Activated CD4-positive, alpha-beta T cell treated with anti-CD3 and anti-CD28 coated beads for 36 hours (primary cell): ENCODE measurements around the gene RXFP3. TPM values are rescaled to one million over a fixed set of nuclear protein-coding genes. Genes with fewer than 3 reads are reported as not detected.
A peak's percentile ranks its signal among the peaks of the same experiment; 100 is the strongest.
"Not testable (repeated sequence)": the region's sequence is repeated elsewhere in the genome, so short reads cannot be mapped to it uniquely, and the experiment has no call there.

ENCODE experiments used
- ATAC-seq: fragments of 200-7000 bp; cut with Tn5 transposase; one replicate; pipeline ENCODE4 v1.10.0; 2021; ENCODE audit warnings: mild to moderate bottlenecking, moderate library complexity
- CTCF ChIA-PET: fragments of 350-600 bp; sonication (Branson Sonifier 250); formaldehyde crosslinking; loops from one replicate; lab custom pipeline; 2021; ENCODE audit warnings: antibody characterized with exemption; lab: Charles Lee
- POLR2A ChIA-PET: fragments of 350-600 bp; sonication (Branson Sonifier 250); formaldehyde crosslinking; loops from one replicate; lab custom pipeline; 2021; ENCODE audit warnings: antibody characterized with exemption, inconsistent platforms; lab: Charles Lee
- DNase-seq: peaks from one replicate; pipeline ENCODE4 v3.0.0-alpha.2; 2020
- H3K27ac Mint-ChIP-seq: one replicate; pipeline ENCODE4 v1.8.0; 2021; ENCODE audit warnings: mixed read lengths
- H3K27me3 Mint-ChIP-seq: one replicate; pipeline ENCODE4 v1.8.0; 2021; ENCODE audit warnings: mixed read lengths
- H3K36me3 Mint-ChIP-seq: one replicate; pipeline ENCODE4 v1.8.0; 2021; ENCODE audit warnings: low read depth, mixed read lengths
- H3K4me1 Mint-ChIP-seq: one replicate; pipeline ENCODE4 v1.8.0; 2021; ENCODE audit warnings: mixed read lengths
- H3K4me3 Mint-ChIP-seq: one replicate; pipeline ENCODE4 v1.8.0; 2021; ENCODE audit warnings: mild to moderate bottlenecking, moderate library complexity, mixed read lengths
- H3K9me3 Mint-ChIP-seq: one replicate; pipeline ENCODE4 v1.8.0; 2021; ENCODE audit warnings: low read depth, mixed read lengths
- intact Hi-C, 2 experiments: fragments of 100-400 bp; cut with DNase I in 1 of 2; cut with micrococcal nuclease in 1 of 2; formaldehyde crosslinking; loops; one replicate each; pipeline versions ENCODE4 v1.14.2 to v1.15.1; 2022 to 2024; cut with DNase I, micrococcal nuclease
- total RNA-seq, 2 experiments: library from RNA; stranded (reverse); gene quantifications; one replicate each; pipeline ENCODE4 v1.2.3, GENCODE V29; 2021

Gene RXFP3
- total RNA-seq, 2 experiments from 2014 or later: not detected

DNA sequence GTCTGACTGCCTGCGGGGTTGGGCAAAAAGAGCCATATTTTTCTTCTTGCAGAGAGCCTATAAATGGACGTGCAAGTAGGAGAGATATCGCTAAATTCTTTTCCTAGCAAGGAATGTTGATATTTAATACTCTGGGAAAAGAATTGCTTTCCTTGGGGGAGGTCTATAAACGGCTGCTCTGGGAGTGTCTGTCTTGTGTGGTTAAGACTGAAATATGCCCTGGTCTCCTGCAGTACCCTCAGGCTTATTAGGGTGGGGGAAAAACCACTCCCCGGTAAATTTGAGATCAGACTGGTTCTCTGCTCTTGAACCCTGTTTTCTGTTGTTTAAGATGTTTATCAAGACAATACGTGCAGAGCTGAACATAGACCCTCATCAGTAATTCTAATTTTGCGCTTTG is 29.9 kb upstream of the RXFP3 start:
- DNase-seq, H3K4me1 Mint-ChIP-seq, H3K4me3 Mint-ChIP-seq, intact Hi-C loops, CTCF ChIA-PET, H3K27ac Mint-ChIP-seq, ATAC-seq, H3K27me3 Mint-ChIP-seq, H3K36me3 Mint-ChIP-seq, POLR2A ChIA-PET: not testable (repeated sequence)
- H3K9me3 Mint-ChIP-seq: peaks cover 28% of the 10 kb centered on the region

DNA sequence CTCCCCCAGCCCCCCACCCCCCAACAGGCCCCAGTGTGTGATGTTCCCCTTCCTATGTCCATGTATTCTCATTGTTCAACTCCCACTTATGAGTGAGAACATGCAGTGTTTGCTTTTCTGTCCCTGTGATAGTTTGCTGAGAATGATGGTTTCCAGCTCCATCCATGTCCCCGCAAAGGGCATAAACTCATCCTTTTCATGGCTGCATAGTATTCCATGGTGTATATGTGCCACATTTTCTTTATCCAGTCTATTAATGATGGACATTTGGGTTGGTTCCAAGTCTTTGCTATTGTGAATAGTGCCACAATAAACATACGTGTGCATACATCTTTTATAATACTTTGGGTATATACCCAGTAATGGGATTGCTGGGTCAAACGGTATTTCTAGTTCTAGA is 21.3 kb upstream of the RXFP3 start:
- intact Hi-C loops, DNase-seq, H3K4me1 Mint-ChIP-seq, ATAC-seq, CTCF ChIA-PET, H3K4me3 Mint-ChIP-seq, H3K27ac Mint-ChIP-seq, H3K36me3 Mint-ChIP-seq, POLR2A ChIA-PET, H3K27me3 Mint-ChIP-seq: not testable (repeated sequence)
- H3K9me3 Mint-ChIP-seq: peaks cover 18% of the 10 kb centered on the region

DNA sequence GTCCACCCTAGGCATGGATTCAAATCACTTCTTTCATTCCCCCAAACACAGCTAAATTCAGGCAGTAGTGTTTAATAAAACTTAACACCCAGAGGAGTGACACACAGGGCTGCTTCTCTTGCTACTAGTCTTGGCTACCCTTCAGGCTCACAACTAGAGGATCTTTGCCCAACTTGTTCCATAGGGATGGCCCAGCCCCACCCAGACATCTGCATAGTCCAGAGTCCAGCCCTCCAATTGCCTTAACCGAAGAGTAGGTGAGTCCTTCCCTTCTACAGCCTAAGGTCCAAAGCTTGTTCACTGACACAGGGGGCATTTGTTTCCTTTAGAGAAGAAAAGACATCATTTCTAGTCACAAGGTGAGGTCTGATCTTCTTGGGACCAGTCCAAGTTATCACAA is 15.2 kb upstream of the RXFP3 start:
- Mint-ChIP-seq H3K4me3 (no peak overlapping the region), H3K36me3 (no peaks in the 10 kb centered on the region), H3K27ac (no peak overlapping the region), H3K4me1 (no peaks in the 10 kb centered on the region), H3K9me3 (peaks cover 13% of the 10 kb centered on the region), H3K27me3 (peaks cover 16% of the 10 kb centered on the region)
- ATAC-seq (no peak), DNase-seq (no peak)
- intact Hi-C loops: no loop called here
- CTCF ChIA-PET: interaction anchor here (0.9 to 1.1 kb wide), 3 partner anchors 10 to 14 kb away, joined by 3 read pairs; no protein-coding TSS in a partner anchor
- POLR2A ChIA-PET: no interaction called here

DNA sequence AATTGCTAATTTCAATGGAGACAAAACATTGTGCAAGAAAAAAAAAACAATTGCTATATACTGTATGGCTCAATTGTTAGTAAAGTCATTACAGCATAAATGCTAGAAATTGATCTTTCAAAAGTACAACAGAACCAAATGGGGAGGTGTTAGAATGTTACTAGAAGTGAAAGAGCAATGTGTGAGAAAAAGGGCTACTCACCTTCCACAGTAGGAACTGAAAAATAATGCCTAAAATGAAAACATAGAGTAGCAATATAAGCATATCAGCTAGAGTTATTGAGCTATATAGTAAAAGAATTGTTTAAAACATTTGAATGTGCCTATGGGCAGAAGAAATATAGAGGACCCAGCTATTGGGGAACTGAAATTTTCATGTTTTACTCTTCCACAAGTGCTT is 10.9 kb upstream of the RXFP3 start:
- CTCF ChIA-PET: interaction anchor here (1.3 kb wide), 1 partner anchor 10 kb away, joined by 4 read pairs; no protein-coding TSS in a partner anchor
- H3K4me3 Mint-ChIP-seq: no peak overlapping the region
- POLR2A ChIA-PET: no interaction called here

DNA sequence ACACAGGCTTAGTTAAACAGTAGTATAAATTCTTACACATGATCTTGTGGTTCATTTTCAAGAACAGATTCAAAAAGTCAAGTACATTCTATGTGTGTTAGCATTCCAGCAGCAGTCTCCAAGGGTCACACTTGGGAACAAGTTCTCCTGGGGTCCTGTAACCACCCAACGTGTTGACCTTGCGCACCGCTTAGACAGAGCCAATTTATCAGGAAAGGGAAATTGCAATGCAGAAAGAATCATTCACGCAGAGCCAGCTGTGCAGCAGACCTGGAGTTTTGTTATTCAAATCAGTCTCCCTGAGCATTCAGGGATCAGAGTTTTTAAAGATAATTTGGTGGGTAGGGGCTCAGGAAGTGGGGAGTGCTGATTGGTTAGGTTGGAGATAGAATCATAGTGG is 8.5 kb upstream of the RXFP3 start:
- CTCF ChIA-PET: no interaction called here
- POLR2A ChIA-PET: no interaction called here
- no peak for ATAC-seq
- H3K36me3 Mint-ChIP-seq: no peaks in the 10 kb centered on the region
- H3K4me1 Mint-ChIP-seq: no peaks in the 10 kb centered on the region
- peaks cover 3% of the 10 kb centered on the region for H3K27me3 Mint-ChIP-seq
- no peak for DNase-seq
- no peak overlapping the region for H3K4me3 Mint-ChIP-seq
- intact Hi-C loops: no loop called here
- H3K9me3 Mint-ChIP-seq: no peaks in the 10 kb centered on the region
- no peak overlapping the region for H3K27ac Mint-ChIP-seq

More for the DNA sequence above, 10.9 kb upstream of the RXFP3 start:
- no peaks in the 10 kb centered on the region for H3K4me1 Mint-ChIP-seq
- H3K27me3 Mint-ChIP-seq: peaks cover 10% of the 10 kb centered on the region
- no peak overlapping the region for H3K27ac Mint-ChIP-seq
- intact Hi-C loops: no loop called here
- H3K36me3 Mint-ChIP-seq: no peaks in the 10 kb centered on the region
- ATAC-seq (no peak), DNase-seq (no peak)
- no peaks in the 10 kb centered on the region for H3K9me3 Mint-ChIP-seq

DNA sequence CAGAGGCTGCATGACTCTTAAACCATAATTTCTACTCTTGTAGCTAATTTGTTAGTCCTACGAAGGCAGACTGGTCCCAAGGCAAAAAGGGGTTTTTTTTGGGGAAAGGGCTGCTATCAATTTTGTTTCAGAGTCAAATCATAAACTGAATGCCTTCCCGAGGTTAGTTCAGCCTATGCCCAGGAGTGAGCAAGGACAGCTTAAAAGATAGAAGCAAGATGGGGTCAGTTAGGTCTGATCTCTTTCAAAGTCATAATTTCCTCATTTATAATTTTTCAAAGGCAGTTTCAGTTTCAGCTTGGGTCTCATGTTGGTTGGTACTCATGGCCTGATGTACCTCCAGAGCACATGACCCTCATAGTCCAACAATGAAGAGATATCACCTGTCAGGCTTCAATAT is 7.9 kb upstream of the RXFP3 start:
- Mint-ChIP-seq H3K9me3 (no peaks in the 10 kb centered on the region), H3K4me3 (no peak overlapping the region), H3K27me3 (peaks cover 3% of the 10 kb centered on the region), H3K4me1 (no peaks in the 10 kb centered on the region), H3K36me3 (no peaks in the 10 kb centered on the region), H3K27ac (no peak overlapping the region)
- no peak for DNase-seq
- ChIA-PET POLR2A (no interaction called here), CTCF (no interaction called here)
- no peak for ATAC-seq
- intact Hi-C loops: no loop called here

DNA sequence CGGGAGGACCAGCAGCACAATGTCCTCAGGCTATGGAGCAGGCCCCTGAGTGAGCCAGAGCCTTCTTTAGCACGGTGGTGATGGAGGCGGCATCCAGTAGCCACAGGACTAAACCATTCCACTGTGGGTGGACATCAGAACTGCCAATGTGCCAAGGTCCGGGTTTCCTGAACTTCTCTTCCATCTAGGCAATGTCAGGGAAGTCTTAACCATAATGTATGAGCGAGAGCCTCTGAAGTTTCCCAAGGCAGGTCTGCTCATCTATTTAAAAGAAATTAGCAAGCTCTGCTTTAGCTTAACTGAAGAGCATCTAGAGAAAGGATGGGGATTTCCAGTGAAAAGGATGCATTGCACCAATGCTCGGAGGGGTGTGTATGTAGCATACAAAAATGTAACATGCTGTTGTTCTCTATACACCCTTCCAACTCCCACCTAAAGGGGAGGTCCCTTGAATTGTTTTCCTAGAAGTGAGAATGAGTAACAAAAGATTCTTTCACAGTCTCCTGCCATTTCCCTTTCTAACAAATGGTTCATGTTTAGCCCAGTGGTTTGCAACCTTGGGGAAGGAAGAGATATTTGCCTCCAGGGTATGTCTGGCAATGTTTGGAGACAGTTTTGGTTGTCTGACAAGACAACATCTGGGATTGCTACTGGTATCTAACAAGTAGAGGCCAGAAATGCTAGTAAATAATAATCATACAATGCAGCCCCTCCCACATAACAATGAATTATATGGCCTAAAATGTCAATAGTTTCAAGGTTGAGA is 6.1 kb upstream of the RXFP3 start:
- Mint-ChIP-seq H3K4me1 (no peaks in the 10 kb centered on the region), H3K9me3 (no peaks in the 10 kb centered on the region), H3K27ac (no peak overlapping the region), H3K27me3 (peaks cover 2% of the 10 kb centered on the region), H3K4me3 (no peak overlapping the region), H3K36me3 (no peaks in the 10 kb centered on the region)
- intact Hi-C loops: loop anchor here in 1 of 2 experiments (10.0 kb wide), 1 partner anchor 1215 kb away; the partner anchor contains the start of gene NPR3
- ATAC-seq (no peak), DNase-seq (no peak)
- ChIA-PET CTCF (no interaction called here), POLR2A (no interaction called here)

DNA sequence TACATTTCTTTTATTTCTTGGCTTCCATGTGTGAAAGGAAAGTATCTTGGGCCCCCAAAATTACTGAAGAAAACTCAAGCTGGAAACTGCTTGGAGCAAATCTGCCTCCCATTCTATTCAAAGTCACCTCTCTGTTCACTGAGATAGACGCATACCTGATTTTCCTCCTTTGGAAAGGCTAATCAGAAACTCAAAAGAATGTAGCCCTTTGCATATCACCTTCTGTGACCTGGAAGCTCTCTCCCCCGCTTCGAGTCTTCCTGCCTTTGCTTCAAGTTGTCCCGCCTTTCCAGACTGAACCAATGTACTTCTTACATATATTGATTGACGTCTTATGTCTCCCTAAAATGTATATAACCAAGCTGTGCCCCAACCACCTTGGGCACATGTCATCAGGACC is 5.0 kb upstream of the RXFP3 start:
- Mint-ChIP-seq H3K9me3 (no peaks in the 10 kb centered on the region), H3K4me3 (no peak overlapping the region), H3K27me3 (peaks cover 8% of the 10 kb centered on the region), H3K27ac (no peak overlapping the region), H3K36me3 (no peaks in the 10 kb centered on the region), H3K4me1 (no peaks in the 10 kb centered on the region)
- DNase-seq (no peak), ATAC-seq (no peak)
- intact Hi-C loops: loop anchor here in 1 of 2 experiments (10.0 kb wide), 1 partner anchor 1216 kb away; the partner anchor contains the start of gene NPR3
- CTCF ChIA-PET: interaction anchor here (1.1 kb wide), 1 partner anchor 10 kb away, joined by 3 read pairs; no protein-coding TSS in a partner anchor
- POLR2A ChIA-PET: no interaction called here

DNA sequence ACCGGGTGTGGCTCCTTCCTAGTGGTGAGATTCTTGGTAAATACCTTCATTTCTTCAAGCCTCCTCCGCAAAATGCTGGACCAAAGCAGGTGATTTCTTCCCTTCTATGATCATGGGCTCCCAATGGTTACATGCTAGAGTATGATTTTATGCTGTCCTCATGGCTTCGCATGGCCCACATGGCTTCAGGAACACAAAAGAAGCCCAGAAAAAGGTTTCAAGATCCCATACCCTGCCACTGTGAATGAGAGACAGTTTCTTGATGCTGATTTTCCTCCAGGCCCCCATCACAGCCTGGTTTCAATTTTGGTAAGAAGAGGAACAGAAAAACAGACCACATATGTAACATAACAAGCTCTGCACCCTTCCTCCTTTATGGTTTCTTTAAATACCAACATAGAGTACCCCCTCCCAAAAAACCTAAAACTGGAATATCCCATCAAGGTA is 2.4 kb upstream of the RXFP3 start:
- POLR2A ChIA-PET: no interaction called here
- no peaks in the 10 kb centered on the region for H3K36me3 Mint-ChIP-seq
- intact Hi-C loops: loop anchor here (1.0 to 10.0 kb wide), 4 partner anchors 345 to 1219 kb away; partner anchors contain the start of gene NPR3 (in 1 of the 2)
- ATAC-seq (no peak), DNase-seq (no peak)
- H3K9me3 Mint-ChIP-seq: no peaks in the 10 kb centered on the region
- H3K4me1 Mint-ChIP-seq: no peaks in the 10 kb centered on the region
- peaks cover 28% of the 10 kb centered on the region for H3K27me3 Mint-ChIP-seq
- H3K27ac Mint-ChIP-seq: no peak overlapping the region
- CTCF ChIA-PET: interaction anchor here (0.6 to 3.2 kb wide), 9 partner anchors 13 to 619 kb away, joined by 3 to 26 read pairs (median 6); no protein-coding TSS in a partner anchor
- no peak overlapping the region for H3K4me3 Mint-ChIP-seq

DNA sequence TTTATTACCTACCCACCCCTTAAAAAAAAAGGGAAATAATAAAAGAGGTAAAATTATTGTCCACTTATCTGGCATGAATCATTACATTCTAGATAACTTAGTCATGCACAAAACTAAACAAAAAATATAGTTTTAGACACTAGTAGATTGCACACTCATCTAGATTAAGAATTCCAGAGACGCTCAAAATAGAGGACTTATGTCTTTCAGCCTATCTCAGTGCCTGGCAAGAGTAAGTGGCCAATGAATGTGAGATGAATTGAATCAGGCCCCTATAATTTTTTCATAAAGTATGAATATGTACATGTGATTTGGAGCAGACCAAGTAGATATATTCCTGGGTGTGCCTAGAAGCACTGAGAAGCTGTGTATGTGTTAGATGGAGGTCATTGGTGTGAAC is 2.0 kb upstream of the RXFP3 start:
- POLR2A ChIA-PET: no interaction called here
- ATAC-seq: no peak
- no peak overlapping the region for H3K27ac Mint-ChIP-seq

DNA sequence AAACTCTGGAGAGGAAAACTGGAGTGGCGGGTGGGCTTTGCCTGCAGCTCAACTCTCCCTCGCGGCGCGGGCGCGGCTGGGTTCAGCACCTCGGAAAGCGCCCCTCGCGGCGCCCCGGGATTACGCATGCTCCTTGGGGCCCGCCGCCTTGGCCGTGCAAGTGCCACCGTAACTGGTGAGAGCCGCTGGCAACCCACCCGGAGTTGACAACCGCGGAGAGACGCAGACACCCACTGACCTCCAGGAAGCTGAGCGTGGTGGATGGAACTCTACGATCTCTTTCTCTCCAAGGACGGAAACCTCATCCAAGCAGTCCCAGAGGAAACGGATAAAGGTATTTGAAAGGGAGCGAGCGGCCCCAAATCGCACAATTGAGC is 194 bp upstream of the RXFP3 start:
- ChIA-PET CTCF (interaction anchor here (1.0 to 3.2 kb wide), 8 partner anchors 10 to 500 kb away, joined by 3 to 26 read pairs (median 9); no protein-coding TSS in a partner anchor), POLR2A (no interaction called here)
- peak; percentile 75 for DNase-seq

More for the DNA sequence above, 2.0 kb upstream of the RXFP3 start:
- Mint-ChIP-seq H3K27me3 (peaks cover 30% of the 10 kb centered on the region), H3K36me3 (no peaks in the 10 kb centered on the region), H3K4me1 (no peaks in the 10 kb centered on the region), H3K4me3 (no peak overlapping the region), H3K9me3 (no peaks in the 10 kb centered on the region)
- CTCF ChIA-PET: interaction anchor here (0.6 to 3.2 kb wide), 11 partner anchors 12 to 619 kb away, joined by 3 to 26 read pairs (median 6); no protein-coding TSS in a partner anchor
- intact Hi-C loops: loop anchor here (1.0 to 10.0 kb wide), 4 partner anchors 345 to 1219 kb away; partner anchors contain the start of gene NPR3 (in 1 of the 2)
- DNase-seq: no peak

More for the DNA sequence above, 194 bp upstream of the RXFP3 start:
- Mint-ChIP-seq H3K4me3 (no peak overlapping the region), H3K27me3 (peaks cover 41% of the 10 kb centered on the region), H3K4me1 (no peaks in the 10 kb centered on the region), H3K36me3 (no peaks in the 10 kb centered on the region), H3K9me3 (no peaks in the 10 kb centered on the region), H3K27ac (no peak overlapping the region)
- peak; percentile 49 for ATAC-seq
- intact Hi-C loops: loop anchor here in 1 of 2 experiments (10.0 kb wide), 1 partner anchor 1221 kb away; the partner anchor contains the start of gene NPR3
